CD4-positive, alpha-beta T cell treated with Interleukin-10 for 1 hour (primary cell): ENCODE results near the gene TNFAIP1.
"Not testable (repeated sequence)": the region's sequence is repeated elsewhere in the genome, so short reads cannot be mapped to it uniquely, and the experiment has no call there.

Source experiments
- DNase-seq: peaks from one replicate; pipeline ENCODE4 v3.0.0-alpha.2; 2020

The TNFAIP1 gene

DNA sequence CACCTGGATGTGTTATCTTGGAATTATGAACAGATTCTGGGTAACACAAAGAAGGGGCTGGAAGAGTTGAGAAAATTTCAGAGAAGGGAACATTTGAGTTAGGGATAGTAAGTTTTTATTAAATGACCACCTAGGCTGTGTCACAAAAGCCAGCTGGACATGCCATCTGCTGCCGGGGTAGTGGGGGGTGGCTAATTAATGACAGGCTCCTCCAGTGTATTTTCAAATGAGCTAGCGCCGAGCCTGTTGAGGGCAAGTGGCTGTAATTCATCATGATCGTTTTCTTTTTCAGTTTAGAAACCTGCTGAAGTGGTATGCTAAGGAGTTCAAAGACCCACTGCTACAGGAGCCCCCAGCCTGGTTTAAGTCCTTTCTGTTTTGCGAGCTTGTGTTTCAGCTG, 10.3 kb upstream of the TNFAIP1 start:
- no peak for DNase-seq

DNA sequence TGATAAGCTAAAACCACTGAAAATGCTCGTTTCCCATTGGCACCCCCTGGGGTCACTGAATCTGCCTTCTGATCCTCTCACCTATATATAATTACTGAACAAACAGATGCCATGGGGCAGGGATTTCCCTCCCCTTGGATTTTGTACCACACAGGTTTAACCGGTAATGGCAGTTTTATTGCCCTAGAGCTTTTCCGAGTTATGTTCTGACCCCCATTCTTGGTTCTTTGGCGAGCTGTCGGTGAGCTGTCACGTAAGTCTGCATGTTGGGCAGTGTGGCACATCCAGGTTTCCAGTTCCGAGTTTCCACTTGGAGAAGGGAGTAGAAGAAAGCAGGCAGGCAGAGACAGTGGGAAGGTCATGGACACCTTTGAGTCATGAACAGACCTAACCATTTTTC, 9.4 kb upstream of the TNFAIP1 start:
- no peak for DNase-seq

DNA sequence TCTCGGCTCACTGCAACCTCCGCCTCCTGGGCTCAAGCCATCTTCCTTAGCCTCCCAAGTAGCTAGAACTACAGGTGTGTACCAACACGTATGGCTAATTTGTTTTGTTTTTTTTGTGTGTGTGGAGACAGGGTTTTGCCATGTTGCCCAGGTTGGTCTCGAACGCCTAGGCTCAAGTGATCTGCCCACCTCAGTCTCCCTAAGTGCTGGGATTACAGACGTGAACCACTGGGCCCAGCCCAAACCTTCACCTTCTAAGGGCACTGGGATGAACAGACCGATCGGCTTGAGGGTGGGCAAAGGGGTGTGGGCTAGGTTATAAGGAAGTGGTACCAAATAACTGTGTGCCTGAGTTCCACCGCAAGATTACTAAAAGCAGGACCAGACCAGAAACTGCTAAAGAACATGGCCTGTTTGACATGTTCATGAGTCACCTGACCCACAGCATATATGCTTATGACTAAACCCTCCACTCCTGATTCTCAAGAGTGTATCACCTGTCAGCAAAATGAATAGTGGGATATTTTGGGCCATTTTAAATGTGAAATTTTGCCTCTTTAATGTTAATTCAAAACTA, 8.4 kb upstream of the TNFAIP1 start:
- DNase-seq: no peak

DNA sequence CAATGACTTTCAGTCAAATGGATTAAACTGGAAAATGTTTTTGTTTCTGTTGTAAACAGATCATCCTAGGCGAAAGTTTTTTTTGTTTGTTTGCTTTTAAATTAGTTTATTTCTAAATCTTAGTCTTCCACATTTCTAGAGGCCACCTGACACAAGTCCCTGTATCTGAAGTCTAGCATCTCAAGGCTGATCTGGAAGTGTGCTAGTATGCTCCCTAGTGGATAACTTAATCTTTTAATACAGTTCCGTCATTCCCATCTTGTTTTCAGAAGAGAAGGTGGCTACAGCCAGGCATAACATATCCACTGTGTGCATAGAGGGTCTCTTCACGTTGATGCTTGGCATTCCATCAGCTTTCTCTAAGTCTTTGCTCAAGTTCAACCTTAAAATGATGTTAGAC, 7.9 kb upstream of the TNFAIP1 start:
- DNase-seq: no peak

DNA sequence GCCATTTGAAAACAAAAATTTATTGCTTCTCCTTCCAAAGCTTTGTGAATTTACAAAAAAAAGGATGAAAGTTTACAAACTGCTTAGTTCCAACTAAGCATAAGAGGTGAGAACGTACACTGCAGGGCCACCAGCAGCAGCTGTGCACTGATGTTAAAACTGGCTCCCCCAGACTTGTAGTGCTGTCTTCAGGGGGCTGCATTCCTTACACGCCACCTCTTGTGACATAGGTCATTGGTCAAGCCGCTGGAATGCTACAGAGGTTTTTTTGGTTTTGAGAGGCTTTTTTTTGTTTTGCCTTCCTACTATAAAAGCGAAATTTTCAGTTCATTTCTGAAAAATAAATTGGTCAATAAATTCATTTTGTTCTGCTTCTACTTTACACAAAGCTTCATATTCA, 7.2 kb upstream of the TNFAIP1 start:
- no peak for DNase-seq

DNA sequence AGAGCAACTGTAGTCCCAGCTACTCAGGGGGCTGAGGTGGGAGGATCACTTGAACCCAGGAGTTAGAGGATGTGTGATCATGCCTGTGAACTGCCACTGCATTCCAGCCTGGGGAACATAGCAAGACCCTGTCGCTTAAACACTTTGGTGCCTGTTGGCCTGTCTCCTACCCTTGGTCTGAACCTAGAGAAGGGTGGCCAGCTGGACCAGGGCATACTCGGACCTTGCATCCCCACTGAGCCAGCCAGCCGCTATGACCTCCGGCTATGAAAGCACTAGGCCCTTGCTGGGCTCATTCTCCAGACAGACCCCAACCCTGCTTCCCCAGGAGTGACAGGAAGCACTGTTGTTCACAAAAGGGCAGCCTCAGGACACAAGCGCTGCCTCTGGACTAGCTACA, 4.9 kb upstream of the TNFAIP1 start:
- DNase-seq: no peak

DNA sequence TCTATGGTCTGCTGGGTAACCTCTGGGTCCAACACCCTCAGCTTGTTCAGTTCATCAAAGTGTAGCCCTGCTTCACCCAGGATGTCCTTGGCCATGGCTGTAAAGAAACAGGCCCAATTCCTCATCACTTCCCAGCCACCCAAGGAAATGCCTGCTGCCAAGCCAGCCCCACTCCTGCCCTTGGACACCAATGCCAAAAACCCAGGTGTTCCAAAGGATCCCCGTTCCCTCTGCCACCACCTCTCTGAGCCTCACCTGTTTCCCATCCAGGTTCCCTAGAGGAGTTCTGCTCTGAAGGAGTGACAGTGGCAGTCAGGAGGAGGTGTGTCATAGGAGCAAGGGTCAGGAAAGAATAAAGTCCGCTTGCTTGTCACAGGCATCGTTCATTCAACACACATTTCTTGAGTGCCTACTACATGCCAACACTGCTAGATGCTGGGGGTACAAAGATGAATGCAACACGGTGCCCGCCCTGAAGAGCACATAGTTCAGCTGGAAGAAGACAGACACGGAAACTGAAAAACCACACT, 3.6 kb upstream of the TNFAIP1 start:
- no peak for DNase-seq

DNA sequence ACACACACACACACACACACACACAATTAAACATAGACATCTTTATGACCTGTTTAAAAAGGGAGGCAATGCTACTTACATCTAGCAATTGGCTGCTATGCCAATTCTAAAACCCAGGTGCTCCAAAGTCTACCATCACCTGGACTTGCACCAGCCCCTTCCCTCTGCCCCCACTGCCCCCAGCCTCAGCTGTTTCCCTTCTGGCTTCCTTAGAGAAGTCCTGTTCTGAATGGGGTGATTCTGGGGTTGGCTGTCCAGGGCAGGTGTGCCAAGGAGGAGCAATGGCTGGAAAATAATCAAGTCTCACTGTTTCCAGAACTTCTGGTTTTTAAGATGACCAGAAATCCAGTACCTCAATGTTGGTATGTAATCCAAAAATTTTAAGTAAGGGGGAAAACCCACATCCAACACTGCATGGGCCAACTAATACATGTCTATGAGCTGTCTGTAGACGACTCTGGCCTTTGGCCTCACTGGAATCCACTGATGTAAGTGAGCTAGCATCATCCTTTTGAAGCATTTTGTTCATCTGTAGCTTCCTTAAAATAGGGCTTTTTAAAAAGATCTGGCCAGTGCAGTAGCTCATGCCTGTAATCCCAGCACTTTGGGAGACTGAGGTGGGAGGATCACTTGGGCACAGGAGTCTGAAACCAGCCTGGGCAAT, 2.3 kb upstream of the TNFAIP1 start:
- DNase-seq: no peak

DNA sequence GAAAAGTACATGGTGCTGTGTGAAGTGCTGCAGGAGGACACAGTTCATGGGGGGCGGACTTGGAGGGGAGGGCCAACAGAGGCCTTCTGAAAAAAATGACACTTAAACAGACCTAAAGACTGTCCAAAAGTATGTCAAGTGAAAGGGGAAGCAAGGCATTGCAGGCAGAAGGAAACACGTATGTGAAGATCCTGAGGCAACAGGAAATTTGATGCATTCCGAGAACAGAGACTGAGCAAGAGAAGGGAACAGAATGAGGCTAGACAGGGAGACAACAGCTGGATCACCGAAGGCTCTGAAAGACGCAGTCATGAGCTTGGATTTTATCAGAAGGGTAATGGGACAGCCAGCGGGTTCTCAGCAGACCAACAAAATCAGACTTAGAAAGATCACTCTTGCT, 1.4 kb upstream of the TNFAIP1 start:
- DNase-seq: no peak

DNA sequence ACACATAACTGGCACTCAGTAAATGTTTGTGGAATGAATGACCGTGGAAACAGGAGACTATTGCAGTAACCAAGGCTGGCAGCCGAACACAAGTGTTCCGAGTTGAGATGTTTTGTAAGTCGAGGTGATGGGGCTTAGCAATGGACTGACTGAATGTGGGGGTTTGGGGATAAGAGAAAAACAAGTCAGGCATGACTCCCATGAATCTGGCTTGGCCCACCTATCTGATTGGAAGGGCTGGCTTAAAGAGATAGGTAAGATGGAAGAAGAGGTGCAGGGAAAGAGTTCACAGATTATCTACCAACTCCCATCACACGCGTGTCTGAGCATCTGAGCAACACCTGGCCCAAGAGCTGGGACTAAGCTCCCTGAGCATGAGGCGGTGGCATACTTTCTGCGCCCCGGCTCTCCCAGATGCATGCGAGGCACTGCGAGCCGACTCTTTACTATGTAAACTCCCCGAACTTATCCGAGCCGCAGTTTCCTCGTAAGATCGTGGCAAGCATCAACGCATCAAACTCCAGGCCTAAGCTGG, 828 bp upstream of the TNFAIP1 start:
- no peak for DNase-seq

DNA sequence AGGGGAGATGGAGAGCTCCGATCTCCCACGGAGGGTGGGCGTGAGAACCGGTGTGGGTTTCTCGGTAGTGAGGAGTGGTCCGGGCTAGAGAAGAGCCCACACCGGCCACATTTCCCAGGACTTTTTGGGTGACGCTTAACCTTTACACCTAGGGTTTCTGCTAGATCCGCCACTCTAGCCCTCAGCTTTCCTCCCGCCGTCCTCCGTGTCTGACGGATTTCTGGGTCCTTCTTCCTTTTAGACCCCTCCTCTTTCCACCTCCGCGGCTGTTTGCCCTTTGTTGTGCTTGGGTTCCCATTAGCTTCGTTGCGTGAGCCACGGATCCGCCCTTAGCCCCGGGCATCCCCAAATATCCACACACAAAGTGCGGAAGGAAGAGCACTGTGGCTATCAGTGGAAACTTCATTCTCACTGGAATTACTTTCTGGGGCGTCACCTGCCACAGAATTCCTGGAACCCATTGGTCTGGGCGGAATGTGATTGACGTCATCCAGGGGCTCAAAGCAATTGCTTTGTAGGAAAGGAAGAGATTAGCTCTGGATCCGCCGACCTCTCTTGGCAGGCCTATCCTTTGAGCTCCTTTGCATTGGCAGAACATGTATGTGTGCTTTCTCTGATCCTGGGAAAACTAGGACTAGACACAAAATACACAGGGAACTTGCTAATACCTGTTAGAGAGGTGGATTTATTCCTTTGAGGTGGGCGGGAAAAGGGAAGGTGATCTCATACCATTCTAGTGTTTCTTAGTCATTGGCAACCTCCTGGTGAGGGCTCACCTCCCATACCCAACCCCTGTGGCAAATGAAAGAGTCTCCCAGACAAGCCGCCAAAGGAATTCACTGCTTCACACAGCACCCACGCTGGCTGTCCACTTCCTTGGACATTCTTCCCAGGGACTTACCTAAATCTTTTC, 654 bp downstream of the TNFAIP1 start:
- peak; percentile 34 for DNase-seq

DNA sequence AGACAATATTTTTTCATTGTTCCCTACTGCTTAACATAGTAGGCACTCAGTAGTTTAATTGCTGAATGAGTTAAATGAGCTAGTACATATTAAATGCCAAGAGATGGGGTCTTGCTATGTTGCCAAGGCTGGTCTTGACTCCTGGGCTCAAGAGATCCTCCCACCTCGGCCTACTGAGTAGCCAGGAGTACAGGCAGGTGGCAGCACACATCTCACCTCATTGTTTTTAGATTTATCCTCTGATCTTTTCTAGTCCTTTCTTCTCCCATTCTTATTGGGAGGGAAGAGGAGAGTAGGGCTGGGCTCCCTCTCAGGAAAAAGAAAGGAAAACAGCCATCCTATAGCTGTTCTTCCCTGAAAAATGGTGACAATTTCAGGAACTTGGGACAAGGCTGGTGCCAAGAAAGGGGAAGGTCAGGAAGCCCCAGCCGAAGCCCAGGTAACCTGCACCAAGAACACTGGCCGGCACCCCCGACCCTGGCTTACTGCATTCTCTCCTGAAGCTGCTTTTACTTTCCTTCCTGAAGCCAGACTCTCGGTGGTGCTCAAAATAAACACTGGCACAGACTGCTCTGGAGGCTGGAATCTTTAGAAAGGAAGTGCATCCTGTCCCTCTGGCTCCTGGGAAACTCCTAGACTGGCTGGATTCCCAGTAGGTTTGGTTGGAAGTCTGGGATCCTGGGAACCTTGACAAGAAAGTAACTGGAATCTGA, 2.7 kb downstream of the TNFAIP1 start:
- no peak for DNase-seq

DNA sequence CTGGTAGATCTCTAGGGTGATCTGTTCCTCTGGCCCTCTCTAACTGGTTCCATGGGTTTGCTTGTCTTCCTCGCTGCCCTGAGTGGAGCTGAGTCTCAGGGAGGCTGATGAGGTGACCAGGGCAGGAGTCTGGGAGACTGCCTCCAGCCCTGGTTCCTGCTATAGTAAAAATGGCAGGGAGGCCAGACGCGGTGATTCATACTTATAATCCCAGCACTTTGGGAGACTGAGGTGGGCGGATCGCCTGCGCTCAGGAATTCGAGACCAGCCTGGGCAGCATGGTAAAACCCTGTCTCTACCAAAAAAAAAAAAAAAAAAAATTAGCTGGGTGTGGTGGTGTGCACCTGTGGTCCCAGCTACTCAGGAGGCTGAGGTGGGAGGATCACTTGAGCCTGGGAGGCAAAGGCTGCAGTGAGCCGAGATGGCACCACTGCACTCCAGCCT, 3.2 kb downstream of the TNFAIP1 start:
- not testable (repeated sequence) for DNase-seq

DNA sequence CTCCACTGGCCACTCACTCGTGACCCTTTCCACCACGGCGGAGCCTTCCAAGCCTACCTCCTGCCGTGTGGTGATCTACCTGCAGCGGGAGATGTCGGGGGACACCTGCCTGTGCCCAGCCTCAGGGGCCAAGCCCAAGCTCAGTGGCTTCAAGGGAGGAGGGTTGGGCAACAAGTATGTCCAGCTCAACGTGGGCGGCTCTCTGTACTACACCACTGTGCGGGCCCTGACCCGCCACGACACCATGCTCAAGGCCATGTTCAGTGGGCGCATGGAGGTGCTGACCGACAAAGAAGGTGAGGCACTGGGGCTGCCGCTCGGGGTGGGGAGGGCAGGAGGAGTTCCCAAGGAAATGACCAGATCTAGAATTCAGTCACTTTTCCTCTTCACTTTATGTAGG, 3.9 kb downstream of the TNFAIP1 start:
- DNase-seq: no peak

DNA sequence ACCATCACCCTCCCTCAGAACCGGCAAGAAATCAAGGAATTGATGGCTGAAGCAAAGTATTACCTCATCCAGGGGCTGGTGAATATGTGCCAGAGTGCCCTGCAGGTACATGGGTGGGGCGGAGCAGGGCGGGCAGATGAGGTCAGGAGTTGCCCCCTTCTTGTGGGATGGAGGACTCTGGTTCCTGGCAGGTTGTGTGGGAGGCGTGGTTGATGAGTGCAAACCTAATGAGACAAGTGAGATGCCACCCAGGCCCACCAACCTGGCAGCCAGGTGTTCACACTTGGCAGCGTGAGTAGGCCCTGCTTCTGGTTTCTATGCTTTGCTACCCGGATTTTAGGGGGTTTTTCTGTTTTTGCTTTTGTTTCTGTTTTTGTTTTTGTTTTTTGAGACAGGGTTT, 4.8 kb downstream of the TNFAIP1 start:
- DNase-seq: no peak

DNA sequence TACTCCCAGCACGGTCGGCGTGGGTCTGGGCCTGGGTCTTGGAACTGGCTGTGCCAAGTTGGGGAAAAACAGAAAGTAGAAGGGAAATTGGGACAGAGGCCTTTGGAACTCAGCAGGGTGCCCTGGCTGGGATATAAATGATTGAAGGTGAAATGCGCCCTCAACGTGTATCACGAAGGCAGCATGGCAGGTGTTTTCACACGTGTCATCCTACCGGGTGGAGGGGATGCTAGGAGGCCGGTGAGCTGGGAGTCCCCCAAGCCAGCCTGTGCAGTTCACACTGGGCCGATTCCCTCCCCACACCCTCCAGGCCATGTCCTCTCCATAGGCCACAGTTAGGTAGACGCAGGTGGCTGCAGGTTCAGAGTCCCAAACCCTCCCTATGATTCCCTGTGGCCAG, 6.0 kb downstream of the TNFAIP1 start:
- DNase-seq: no peak

DNA sequence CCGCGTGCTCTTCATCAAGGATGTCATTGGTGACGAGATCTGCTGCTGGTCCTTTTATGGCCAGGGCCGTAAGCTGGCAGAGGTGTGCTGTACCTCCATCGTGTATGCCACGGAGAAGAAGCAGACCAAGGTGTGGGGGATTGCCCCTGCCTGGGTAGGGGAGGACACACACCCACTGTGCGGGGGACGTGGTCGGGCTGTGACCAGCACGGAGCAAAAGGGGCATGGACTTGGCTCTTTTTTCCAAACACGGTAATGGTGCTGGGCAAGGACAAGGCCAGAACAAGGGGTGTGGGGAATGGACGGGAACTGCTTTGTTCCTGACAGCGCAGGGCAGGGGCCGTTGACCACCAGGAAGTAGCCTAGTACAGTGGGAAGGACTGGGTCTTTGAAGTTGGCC, 6.8 kb downstream of the TNFAIP1 start:
- DNase-seq: no peak

DNA sequence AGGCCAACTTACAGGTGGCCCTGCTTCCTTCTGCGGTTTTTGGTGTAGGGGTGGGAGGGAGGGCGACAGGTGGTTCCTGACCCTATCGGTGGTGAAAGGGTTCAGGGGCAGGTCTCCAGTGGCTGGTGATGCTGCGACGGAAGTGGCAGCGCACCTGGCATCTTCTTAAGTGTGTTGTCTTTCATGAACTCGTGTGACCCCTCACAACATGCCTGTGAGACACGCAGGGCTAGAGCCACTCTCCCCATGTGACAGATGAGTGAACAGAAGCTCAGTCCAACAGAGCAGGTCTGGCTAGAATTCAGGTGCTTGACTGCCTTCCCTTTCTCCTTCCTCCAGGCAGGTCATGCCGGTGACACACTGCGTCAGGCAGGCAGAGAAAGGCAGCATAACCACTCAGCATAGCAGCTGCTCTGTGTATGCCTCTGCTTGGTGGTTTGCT, 8.0 kb downstream of the TNFAIP1 start:
- no peak for DNase-seq

DNA sequence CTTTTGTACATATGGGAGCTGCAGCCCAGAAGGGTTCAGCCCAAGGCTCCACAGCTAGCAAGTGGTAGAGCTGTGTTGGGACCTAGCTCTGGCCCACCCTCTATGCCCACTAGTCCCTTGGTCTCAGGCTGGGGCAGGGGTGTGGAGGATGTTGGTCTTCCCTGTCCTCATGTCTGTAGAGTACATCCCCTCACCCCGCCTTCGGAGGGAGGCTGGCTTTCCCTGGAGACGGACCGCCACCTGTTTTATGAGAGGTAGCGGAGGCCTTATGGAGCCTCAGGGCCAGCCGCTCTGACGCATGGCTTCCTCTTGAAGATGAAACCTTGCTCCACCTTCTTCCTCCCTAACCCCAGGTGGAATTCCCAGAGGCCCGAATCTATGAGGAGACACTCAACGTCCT, 8.4 kb downstream of the TNFAIP1 start:
- DNase-seq: no peak

DNA sequence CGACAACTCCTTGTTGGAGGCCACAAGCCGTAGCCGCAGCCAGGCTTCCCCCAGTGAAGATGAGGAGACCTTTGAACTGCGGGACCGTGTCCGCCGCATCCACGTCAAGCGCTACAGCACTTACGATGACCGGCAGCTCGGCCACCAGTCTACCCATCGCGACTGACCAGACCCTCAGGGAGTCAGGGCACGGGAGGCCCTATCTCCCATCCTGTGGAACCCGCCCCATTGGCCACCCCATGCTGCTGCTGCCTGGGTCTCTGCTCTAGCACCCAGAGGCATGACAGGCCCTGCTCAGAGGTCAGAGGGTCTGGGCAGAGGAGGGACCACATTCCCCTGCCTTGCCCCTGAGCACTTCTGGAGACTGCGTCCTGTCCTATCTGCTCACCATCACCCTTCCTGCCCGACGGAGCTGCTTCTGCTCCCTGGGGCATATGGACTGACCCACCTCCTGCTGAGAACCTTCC, 8.9 kb downstream of the TNFAIP1 start:
- DNase-seq: no peak

DNA sequence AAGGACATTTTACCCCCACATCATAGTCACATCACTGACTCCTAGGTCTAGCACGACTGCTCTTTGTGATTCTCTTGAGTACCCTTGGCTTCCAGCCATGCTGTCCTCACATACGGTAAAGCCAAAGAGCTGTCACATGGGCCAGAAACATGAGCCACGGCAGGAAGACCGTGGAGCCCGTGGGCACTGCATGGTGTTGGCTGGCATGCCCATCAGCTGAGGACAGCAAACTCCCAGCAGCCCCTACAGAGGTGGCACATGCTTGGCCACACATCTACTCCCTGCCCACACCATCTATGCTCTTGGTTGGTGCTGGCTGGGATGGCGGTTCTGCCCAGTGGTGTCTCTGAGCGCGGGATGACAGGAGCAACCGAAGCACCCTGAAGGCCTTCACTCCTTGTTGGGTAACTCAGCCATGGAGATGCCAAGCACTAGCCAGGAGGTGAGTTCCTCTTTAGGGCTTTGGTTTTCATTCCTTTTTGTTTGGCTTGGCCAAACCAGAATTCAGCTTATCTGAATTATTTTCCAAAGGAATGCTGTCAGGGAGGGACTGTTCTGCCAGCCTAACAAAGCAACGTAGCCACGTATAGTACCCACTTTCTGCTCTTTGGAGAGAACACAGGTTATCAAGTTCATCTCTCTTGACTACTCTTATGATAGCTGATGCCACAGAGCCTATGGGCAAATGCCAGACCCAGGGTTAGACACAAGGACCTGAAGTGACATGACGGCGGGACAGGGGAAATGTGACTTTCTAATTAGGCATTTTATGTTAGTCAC, 10.0 kb downstream of the TNFAIP1 start:
- no peak for DNase-seq

DNA sequence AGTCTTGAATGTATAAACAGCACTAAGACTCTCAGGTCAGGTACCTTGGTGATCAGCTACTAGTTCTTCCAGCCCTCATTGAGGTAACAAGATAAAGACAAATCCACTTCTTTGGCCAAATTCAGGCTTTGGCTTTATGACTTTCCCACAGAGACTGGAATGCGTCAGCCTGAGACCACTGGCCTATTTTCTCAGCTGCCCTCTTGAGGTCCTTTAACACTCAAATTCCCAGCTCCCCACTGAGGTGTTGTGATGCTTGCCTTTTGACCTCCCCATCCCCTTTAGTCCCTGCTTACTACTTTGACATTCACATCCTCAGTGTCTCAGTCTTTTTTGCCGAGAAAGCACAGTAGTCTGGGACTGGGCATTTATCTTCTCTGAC, 10.6 kb downstream of the TNFAIP1 start:
- DNase-seq: no peak
